Gastroesophageal sphincter (tissue), 3 donors: ENCODE data around the gene KRTAP10-11.

Experiments
- EP300 ChIP-seq: sonication (generic); formaldehyde crosslinking; IDR thresholded peaks from one replicate; pipeline ENCODE4 v1.6.1; 2017; ENCODE audit warnings: antibody characterized with exemption, mild to moderate bottlenecking
- POLR2A ChIP-seq, 2 donors: fragments of 450-650 bp; IDR thresholded peaks; one replicate each; pipeline ENCODE4 v1.6.1; 2017; ENCODE audit warnings: antibody characterized with exemption in 2 of 2, mild to moderate bottlenecking in 2 of 2, moderate library complexity in 1 of 2
- TF ChIP-seq, protein P1 (sequence below), 4 experiments: fragments of 200-600 bp in 2 of 4; fragments of 450-650 bp in 2 of 4; sonication (generic) in 1 of 4; IDR thresholded peaks; one replicate each; pipeline ENCODE4 v1.5.1; 2017 to 2019; ENCODE audit warnings: antibody characterized with exemption in 4 of 4, mild to moderate bottlenecking in 2 of 4, moderate library complexity in 2 of 4

- TF ChIP-seq EP300 (no peak), POLR2A (IDR thresholded peaks at IDR 0.05) (no peak)
- TF ChIP-seq, protein P1, sequence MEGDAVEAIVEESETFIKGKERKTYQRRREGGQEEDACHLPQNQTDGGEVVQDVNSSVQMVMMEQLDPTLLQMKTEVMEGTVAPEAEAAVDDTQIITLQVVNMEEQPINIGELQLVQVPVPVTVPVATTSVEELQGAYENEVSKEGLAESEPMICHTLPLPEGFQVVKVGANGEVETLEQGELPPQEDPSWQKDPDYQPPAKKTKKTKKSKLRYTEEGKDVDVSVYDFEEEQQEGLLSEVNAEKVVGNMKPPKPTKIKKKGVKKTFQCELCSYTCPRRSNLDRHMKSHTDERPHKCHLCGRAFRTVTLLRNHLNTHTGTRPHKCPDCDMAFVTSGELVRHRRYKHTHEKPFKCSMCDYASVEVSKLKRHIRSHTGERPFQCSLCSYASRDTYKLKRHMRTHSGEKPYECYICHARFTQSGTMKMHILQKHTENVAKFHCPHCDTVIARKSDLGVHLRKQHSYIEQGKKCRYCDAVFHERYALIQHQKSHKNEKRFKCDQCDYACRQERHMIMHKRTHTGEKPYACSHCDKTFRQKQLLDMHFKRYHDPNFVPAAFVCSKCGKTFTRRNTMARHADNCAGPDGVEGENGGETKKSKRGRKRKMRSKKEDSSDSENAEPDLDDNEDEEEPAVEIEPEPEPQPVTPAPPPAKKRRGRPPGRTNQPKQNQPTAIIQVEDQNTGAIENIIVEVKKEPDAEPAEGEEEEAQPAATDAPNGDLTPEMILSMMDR (IDR thresholded peaks at IDR 0.05): no peak
These were observed 40.8 kb downstream of the KRTAP10-11 start for GRCh38 chr21:44686843-44687561.
